H54 (cell line): Measurements from ENCODE around the gene POC1B.
"Not testable (repeated sequence)": the region's sequence is repeated elsewhere in the genome, so short reads cannot be mapped to it uniquely, and the experiment has no call there.

Experiments used
- DNase-seq: peaks from one replicate; pipeline ENCODE4 v3.0.0; 2011; ENCODE audit warnings: low spot score, mixed read lengths; ENCODE audit not compliant: insufficient read length
- FAIRE-seq: peaks from 3 replicates; lab custom pipeline; 2011; peaks lifted over from hg19 to GRCh38; lab: Jason Lieb, UNC
- POLR2A ChIP-seq: IDR thresholded peaks from 2 replicates; pipeline ENCODE4 v1.6.1; 2011; ENCODE audit warnings: low read depth, mild to moderate bottlenecking, low read length

The POC1B gene

DNA sequence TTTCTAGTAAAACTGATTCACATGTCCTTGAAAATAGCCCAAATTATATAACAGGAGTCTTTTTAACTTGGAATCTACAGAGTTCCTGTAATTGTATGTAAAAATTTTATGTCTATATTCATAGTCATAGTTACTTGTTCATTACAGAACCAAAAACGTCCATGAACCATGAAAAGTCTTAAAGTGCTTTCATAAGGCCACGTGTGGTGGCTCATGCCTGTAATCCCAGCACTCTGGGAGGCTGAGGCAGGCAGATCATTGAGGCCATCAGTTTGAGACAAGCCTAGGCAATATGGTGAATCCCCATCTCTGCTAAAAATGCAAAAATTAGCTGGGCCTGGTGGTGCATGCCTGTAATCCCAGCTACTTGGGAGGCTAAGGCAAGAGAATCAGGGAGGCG is 49.6 kb downstream of the POC1B start:
- no peak for DNase-seq
- no peak for FAIRE-seq
- no peak for TF ChIP-seq POLR2A

GRCh38 chr12:89475203-89475990 is 50.5 kb downstream of the POC1B start:
- no peak for FAIRE-seq
- no peak for TF ChIP-seq POLR2A
- DNase-seq = no peak

GRCh38 chr12:89474615-89475014 is 51.2 kb downstream of the POC1B start:
- DNase-seq (no peak), FAIRE-seq (peak; percentile 96)
- TF ChIP-seq POLR2A = no peak

- TF ChIP-seq POLR2A = no peak
- FAIRE-seq = peak; percentile 88
- DNase-seq = no peak
These were observed 53.3 kb downstream of the POC1B start for GRCh38 chr12:89472508-89472907.

DNA sequence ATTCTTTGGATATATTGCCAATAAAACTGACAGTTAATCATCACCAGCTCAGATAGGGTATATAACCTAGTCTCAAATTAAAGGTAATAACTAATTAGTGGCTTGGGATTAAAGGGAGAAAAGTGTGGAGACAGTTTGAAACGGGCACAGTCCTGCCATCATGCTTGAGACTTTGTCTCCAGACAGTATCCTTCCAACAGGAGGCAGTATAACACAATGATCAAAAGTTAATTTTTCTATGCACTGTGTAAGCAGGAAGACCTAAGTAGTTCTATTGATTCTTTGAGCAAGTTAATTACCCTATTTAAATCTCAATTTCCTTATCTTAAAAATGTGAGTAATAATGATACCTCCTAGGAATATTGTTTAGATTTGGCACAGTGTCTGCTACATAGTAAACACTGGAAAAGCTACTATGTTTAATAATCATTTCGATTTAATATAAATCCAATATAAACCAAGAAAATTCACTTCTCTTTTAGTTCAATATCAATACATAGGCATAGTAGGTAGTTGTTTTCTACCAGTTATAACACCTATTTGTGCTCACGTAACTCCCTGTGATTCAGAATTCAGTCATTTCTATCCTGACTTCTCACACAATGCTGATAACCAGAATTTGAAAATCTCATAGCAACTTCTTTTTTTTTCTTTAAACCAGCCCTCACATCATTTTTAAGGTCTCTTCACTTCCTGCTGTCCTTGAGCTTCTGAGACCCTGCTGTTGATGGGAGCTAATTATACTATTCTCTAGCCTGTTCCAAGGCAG is 54.9 kb downstream of the POC1B start:
- FAIRE-seq = peak; percentile 67
- no peak for DNase-seq
- no peak for TF ChIP-seq POLR2A

DNA sequence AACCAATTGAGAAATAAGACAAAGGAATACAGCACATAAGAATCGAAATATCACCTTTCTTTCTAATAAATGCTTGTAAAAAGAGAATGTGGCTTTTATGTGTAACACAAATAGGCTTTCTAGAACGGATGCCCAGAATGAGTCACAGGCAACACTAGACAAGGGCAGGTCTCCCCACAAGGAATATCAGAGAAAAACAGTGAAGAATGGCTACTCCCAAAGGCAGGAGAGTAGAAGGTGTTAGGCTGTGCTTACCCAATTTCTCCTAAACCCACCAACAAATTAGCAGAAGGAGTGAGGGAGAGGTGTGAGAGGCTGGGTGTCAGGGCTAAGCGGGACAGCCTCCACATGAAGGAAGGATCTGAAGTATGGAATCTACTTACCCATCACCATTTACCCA is 56.5 kb downstream of the POC1B start:
- TF ChIP-seq POLR2A = no peak
- DNase-seq (no peak), FAIRE-seq (peak; percentile 95)

GRCh38 chr12:89468648-89469326 is 57.1 kb downstream of the POC1B start:
- FAIRE-seq = no peak
- no peak for DNase-seq
- no peak for TF ChIP-seq POLR2A

GRCh38 chr12:89468017-89468416 is 57.8 kb downstream of the POC1B start:
- no peak for DNase-seq
- no peak for FAIRE-seq
- TF ChIP-seq POLR2A = no peak

DNA sequence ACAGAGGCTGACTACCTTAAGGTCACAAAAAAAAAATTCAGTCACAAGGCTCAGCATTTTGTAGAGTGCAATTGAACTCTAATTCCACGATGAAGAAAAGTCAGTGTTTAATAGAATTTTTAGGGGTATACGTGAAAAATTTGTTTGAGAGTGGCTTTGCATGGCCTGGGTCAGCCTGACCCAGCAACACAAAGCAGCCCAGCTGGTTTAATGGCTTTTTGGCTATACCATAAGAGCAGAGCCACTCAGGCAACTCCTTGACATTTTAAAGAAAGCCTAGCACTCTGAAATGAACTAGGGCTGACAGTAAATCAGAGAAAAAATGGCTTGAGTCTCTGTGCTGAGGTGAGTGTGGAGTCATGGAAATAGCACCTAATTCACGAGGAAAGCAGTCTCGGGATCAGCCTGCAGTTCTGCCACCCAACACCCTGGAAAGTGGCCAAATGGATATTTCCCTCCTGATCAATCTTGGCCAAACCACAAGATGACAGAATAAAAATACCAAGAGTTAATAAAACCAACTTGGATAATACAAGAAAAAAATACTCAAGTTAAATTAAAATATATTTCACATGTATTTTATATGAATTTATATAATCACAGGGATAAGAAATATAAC is 60.8 kb downstream of the POC1B start:
- TF ChIP-seq POLR2A = no peak
- FAIRE-seq (peak; percentile 77), DNase-seq (no peak)

- no peak for DNase-seq
- TF ChIP-seq POLR2A = no peak
- peak; percentile 89 for FAIRE-seq
These were observed 63.9 kb downstream of the POC1B start for GRCh38 chr12:89461649-89462612.

DNA sequence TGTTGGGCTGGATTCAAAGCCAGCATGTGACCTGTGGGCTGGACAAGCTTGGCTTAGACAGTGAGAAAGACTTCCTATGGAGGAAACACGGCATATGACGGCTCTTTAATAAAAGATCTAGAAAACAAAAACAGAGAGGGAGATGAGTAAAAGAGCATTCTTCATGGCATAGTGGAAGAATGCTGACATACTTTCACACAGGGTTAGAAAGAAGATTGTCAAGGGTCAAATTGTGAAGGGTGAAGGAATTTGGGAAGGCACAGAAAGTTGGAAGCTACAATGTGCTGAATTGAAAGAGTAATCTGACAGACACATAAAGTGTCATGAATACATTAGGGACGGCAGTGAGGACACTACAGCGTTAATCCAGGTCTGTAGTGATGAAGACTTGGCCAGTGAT is 64.7 kb downstream of the POC1B start:
- TF ChIP-seq POLR2A = no peak
- FAIRE-seq (no peak), DNase-seq (no peak)

GRCh38 chr12:89459279-89459678 is 66.6 kb downstream of the POC1B start:
- FAIRE-seq = not testable (repeated sequence)

GRCh38 chr12:89456565-89456964 is 69.3 kb downstream of the POC1B start:
- no peak for TF ChIP-seq POLR2A
- no peak for DNase-seq
- FAIRE-seq = no peak

More at GRCh38 chr12:89459279-89459678, 66.6 kb downstream of the POC1B start:
- DNase-seq = not testable (repeated sequence)
